Activated naive CD4-positive, alpha-beta T cell treated with anti-CD3 and anti-CD28 coated beads, Interleukin-2, amount 50 U/mL, for 16 hours (primary cell): Measurements from ENCODE around the gene SPSB2.
"Not testable (repeated sequence)": the region's sequence is repeated elsewhere in the genome, so short reads cannot be mapped to it uniquely, and the experiment has no call there.

Source experiments
- DNase-seq: peaks from one replicate; pipeline ENCODE4 v3.0.0-alpha.2; 2020

The SPSB2 gene

DNA sequence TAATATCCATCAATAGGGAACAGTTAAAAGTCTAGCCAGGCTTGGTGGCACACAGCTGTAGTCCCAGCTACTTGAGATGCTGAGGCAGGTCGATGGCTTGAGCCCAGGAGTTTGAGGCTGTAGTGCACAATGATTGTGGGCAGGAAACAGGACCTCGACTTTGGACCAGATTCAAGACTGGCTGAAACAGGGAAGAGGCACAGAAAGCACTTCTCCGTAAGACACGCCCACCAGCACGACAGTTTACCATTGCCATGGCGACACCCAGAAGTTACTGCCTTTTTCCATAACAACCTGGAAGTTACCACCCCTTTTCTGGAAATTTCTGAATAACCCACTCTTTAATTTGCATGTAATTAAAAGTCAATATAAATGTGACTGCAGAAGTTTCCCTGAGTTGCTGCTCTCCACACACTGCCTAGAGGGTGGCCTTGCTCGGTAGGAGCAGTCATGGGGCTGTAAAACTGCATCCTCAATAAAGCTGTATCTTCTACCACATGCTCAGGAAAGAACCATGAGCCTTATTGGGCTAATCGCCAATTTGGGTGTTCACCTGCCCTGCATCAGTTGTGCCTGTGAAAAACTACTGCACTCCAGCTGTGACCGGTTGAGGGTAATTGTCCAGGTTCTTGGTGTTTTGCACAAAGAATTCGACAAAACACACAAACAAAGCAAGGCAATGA, 26.9 kb upstream of the SPSB2 start:
- no peak for DNase-seq

- no peak for DNase-seq
Observed at GRCh38 chr12:6899427-6899826, 26.3 kb upstream of the SPSB2 start.

- DNase-seq, result no peak
Observed at GRCh38 chr12:6896846-6897435, 23.8 kb upstream of the SPSB2 start.

DNA sequence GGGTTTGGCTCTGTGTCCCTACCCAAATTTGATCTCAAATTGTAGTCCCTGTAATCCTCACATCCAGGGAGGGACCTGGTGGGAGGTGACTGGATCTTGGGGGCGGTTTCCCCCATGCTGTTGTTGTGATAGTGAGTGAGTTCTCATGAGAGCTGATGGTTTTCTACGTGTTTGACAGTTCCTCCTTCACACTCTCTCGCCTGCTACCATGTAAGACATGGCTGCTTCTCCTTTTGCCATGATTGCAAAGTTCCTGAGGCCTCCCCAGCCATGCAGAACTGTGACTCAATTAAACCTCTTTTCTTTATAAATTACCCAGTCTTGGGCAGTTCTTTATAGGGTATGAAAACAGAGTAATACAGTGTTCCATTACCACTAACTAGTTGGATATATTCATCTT, 21.2 kb upstream of the SPSB2 start:
- DNase-seq, result no peak

- DNase-seq, result not testable (repeated sequence)
Observed at GRCh38 chr12:6892683-6893082, 19.6 kb upstream of the SPSB2 start.

DNA sequence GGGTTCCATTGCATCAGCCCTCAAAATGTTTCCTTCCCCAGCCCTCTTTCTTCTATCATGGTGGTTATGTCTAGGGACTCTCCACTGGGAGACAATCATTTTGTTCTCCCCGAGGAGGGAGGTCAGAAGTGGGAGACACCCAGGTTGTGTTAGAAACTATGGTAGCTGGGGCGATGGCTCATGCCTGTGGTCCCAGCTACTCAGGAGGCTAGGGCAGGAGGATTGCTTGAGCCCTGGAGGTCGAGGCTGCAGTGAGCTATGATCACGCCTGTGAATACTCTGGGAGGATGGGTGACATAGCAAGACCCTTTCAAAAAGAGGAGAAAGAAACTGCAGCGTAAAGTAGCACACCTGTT, 18.5 kb upstream of the SPSB2 start:
- DNase-seq, result no peak

DNA sequence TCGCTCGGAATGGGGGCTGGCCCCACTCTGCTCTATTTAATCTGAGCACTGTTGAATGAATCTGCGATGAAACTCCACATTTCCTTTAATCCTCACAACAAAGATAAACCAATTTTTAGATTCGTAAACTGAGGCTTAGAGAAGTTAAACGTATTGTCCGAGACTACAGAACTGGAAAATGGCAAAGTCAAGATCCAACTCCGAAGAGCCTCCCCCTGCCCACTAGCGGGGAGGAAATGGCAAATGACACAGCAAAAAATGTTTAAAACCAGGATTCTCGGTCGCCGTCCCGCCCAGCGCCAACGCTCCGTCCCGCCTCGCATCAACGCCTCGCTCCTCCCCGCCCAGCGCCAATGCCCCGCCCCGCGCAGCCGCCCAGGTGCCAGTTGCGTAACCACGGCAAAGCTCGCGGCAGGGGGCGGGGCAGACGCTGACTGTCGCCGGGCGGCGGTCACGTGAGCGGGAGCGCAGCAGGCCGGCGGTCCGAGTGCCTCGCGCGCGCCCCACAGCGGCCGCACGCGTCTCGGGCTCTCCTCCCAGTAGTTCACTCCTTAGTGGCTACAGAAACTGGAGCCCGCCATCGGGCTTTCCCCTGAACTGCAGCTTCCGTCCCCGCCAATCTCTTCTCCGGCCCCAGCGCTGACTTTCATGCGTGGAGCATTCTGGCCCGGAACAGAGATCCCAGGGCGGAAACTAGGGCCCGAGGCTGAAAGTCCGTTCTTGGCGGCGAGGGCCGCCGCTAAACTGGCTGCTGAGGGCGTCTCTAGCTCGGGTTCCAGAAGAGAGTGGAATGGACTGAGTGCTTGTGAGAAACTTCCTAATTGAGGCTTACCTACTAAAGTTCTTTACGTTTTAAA, 17.9 kb upstream of the SPSB2 start:
- DNase-seq, result peak; percentile 99

DNA sequence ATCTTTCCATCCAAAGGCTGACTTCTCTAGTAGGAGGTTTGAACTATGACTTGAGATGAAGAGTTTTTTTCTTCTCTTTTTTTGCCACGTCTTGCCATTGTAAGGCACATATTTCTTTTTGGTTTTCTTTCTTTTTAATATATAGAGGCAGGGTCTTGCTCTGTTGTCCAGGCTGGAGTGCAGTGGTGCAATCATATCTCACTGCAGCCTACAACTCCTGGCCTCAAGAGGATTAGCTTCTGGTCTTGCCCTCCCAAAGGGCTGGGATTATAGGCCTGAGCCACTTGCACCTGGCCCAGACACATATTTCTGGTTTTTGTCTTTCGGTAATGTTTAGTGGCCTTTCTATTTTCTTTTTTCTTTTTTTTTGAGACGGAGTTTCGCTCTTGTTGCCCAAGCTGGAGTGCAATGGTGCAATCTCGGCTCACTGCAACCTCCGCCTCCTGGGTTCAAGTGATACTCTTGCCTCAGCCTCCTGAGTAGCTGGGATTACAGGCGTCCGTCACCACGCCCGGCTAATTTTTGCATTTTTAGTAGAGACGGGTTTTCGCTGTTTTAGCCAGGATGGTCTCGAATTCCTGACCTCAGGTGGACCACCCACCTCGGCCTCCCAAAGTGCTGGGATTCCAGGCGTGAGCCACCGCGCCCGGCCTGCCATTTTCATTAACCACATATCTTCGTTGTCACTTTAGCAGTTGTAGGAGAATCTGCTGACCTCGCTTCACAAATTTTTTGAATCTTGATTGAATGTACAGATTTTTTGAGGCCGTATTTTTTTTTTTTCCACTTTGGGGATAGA, 16.9 kb upstream of the SPSB2 start:
- not testable (repeated sequence) for DNase-seq

DNA sequence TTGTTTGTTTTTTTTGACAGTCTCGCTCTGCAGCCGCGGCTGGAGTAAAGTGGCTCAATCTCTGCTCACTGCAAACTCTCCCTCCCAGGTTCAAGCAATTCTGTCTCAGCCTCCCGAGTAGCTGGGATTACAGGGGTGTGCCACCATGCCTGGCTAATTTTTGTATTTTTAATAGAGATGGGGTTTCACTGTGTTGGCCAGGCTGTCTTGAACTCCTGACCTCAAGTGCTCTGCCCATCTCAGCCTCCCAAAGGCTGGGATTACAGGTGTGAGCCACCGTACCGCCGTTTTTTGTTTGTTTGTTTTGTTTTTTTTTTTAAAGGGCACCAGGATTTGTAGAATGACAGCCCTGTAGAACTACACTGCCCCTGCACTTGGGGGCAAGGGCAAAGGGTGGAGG, 15.7 kb upstream of the SPSB2 start:
- DNase-seq, result not testable (repeated sequence)

DNA sequence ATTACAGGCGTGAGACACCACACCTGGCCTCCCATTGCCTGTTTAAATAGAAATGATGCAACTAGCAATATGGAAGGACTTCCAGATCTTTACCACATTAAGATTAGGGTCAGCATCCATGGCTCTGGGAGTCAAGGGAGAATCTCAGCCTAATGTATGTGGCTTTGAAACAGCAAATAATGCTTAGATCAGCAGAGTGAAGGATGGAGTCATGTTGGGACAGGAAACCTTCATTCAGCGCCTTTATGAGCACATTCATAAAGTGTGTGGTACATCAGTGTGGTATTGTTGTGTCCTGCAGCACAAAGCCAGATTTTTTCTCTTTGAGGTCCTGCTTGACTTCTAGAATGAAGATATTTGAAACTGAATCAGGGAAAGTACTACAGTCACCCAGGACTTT, 15.3 kb upstream of the SPSB2 start:
- DNase-seq, result no peak

DNA sequence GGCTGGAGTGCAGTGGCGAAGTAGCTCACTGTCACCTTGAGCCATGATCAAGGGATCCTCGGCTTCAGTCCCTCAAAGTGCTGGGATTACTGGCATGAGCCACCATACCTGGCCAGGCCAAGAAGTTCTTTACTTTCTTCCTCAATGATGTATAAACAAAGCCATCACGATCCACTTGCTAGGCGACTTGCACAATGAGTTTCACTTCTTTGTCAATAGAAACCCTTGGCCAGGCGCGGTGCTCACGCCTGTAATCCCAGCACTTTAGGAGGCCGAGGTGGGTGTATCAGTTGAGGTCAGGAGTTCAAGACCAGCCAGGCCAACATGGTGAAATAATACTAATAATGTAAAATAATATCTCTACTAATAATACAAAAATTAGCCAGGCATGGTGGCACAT, 14.4 kb upstream of the SPSB2 start:
- DNase-seq, result no peak

DNA sequence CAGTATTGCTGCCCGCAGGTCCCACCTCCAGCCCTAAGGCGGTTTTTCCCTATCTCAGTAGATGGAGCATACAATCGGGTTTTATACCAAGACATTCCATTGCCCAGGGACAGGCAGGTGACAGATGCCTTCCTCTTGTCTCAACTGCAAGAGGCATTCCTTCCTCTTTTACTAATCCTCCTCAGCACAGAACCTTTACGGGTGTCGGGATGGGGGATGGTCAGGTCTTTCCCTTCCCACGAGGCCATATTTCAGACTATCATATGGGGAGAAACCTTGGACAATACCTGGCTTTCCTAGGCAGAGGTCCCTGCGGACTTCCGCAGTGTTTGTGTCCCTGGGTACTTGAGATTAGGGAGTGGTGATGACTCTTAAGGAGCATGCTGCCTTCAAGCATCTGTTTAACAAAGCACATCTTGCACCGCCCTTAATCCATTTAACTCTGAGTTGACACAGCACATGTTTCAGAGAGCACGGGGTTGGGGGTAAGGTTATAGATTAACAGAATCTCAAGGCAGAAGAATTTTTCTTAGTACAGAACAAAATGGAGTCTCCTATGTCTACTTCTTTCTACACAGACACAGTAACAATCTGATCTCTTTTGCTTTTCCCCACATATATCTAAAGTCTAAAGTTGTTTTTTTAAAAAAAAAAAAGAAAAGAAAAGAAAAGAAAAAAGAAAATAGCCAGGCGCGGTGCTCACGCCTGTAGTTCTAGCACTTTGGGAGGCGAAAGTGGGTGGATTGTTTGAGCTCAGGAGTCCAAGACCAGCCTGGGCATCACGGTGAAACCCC, 13.3 kb upstream of the SPSB2 start:
- DNase-seq, result not testable (repeated sequence)

DNA sequence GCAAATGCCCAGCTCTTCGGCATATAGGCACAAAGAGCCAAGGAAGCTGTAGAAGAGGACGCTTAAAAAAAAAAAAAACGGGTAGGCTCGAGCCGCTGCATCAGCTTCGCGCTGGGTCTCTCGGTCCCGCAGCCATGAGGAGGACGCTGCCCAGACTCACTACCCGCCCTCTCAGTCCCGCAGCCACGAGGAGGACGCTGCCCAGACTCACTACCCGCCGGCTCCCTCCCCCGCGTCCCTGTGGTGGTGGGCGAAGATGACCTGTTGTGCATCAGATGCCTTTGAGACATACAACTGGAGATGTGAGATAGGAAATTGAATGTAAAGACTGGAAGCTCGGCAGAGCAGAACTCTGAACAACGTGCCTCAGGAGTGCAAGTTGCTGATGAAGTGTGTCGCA, 11.4 kb upstream of the SPSB2 start:
- no peak for DNase-seq

DNA sequence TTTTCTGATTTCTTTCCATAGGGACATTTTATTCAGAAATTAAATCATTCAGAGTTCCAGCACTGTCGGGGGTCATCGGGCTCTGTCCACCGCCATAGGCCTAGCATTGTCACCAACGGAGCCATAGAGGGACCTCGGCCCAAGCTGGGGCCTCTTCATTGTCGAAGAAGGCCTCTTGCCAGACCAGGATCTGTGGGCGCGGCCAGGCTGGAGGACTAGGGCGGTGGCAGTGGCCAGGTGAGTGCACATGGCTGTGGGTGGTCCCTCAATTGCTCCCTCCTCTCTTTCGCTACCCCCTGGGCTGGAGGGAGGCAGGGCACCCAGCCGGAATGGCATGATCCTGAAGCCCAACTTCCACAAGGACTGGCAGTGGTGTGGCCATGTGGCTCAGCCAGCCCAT, 10.6 kb upstream of the SPSB2 start:
- DNase-seq, result no peak

- no peak for DNase-seq
Observed at GRCh38 chr12:6883252-6883651, 10.1 kb upstream of the SPSB2 start.

DNA sequence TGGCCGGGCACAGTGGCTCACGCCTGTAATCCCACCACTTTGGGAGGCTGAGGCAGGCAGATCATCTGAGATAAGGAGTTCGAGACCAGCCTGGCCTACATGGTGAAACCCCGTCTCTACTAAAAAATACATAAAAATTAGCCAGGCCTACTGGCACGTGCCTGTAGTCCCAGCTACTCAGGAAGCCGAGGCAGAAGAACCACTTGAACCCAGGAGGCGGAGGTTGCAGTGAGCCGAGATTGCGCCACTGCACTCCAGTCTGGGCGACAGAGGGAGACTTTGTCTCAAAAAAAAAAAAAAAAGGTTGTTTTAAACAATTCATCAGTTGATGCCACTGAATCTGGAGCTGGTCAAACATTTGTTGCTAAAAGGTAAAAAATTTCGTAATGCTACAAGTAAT, 6.7 kb upstream of the SPSB2 start:
- DNase-seq, result not testable (repeated sequence)

- not testable (repeated sequence) for DNase-seq
Observed at GRCh38 chr12:6874015-6874368, 889 bp upstream of the SPSB2 start.

DNA sequence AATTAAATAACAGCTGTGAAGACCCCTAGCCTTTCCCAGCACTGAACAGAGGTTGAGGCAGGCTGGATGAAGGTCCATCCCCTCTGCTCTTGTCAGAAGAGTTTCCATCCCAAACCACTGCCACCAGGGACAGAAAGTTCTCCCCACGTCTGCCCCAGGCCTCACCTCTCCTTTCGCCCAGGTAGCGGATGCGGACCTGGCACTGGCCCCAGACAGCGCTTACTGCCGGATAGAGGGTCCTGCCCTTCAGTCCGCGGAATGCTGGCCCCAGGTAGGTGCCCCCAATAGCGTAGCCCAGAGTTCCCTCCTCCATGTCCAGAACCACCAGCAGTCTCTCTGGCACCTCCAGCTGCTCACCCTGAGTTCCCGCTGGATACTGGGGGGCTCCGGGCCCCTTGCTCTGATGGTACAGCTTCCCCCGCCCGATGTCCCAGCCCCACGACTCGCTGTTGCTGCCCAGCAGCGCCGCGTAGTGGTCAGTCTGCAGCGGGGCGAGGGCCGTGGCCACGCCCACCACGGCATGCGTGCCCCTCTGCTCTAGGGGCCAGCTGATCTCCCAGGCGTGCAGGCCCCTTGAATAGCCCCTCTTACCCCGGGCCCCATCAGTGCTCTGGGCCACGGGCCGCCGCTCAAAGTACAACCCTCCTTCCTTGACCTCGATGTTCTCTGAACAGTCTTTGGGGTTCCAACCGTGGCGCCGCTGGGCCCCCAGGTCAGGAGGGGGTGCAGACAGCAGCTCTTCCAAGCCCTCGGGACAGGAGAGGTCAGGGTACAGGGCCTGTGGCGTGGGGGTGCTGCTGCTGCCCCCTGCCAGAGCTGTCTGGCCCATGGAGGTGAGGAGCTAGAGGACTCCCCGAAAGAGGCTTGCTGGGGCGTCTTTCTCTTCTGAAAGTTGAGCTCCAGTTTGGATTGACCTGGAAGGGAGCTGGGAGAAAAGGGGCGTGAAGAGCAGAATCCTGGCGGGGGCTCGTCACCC, 742 bp downstream of the SPSB2 start:
- DNase-seq, result peak; percentile 85

DNA sequence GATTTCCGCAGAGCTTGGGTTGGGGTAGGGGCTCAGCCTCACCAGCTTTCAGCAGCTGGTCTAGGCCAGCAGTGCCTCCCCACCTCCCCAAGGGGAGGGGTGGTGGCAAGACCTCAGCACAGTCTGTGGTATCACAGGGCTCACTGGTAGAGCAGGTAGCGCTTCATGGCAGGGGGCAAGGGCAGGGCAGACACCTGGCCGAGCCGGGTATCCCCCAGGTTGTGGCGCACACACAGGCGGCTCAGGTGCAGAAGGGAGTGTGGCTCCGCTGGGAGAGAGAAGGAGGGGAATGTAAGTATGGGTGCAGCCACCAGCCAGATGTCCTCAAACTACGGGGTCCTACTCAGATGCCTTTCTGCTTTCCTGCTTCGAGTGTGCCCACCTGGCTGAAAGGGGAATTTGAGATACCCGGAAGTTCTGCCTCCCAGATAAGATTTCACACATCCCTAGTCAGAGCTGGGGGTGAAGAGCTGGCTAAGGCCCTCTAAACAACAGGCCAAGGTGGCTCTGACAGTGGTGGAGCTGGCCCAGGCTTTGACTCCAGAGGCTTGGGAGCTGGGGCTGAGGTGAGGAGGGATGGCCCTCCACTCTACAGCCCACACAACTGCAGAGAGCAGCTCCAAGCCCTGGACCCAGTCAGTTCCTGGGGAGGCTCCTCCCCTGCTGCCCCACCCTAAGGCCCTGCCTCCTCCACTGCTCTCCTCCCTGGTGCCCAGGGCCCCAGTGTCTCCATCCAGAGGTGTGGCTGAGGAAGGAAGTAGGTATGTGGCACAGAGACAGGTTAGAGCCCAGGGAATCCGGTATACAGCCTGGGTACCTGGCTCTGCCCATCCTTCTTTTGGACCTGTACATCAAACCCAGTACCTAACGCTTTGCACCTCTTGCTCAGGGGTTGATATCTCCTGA, 1.8 kb downstream of the SPSB2 start:
- no peak for DNase-seq

- not testable (repeated sequence) for DNase-seq
Observed at GRCh38 chr12:6870304-6870703, 2.8 kb downstream of the SPSB2 start.
